Fibroblast of pulmonary artery (primary cell): ENCODE data around the gene CLIC4.
"Not testable (repeated sequence)": the region's sequence is repeated elsewhere in the genome, so short reads cannot be mapped to it uniquely, and the experiment has no call there.

Experiments
- DNase-seq: peaks from one replicate; pipeline ENCODE4 v3.0.0-alpha.2; 2010; ENCODE audit warnings: low read depth
- H3K4me3 ChIP-seq: replicated peaks from 2 replicates; pipeline ENCODE4 v1.5.1; 2011; ENCODE audit warnings: low read depth, mild to moderate bottlenecking, control low read depth, low read length, moderate library complexity
- CTCF ChIP-seq: IDR thresholded peaks from 2 replicates; pipeline ENCODE4 v1.5.1; 2011; ENCODE audit warnings: mild to moderate bottlenecking, control low read depth, low read length, inconsistent platforms; ENCODE audit errors: missing control alignments

The CLIC4 gene

GRCh38 chr1:24732186-24732885 lies 12.9 kb upstream of the CLIC4 start:
- no peak for DNase-seq
- no peak for TF ChIP-seq CTCF
- no peak overlapping the region for H3K4me3 ChIP-seq

GRCh38 chr1:24733342-24733741 lies 11.9 kb upstream of the CLIC4 start:
- not testable (repeated sequence) for DNase-seq, H3K4me3 ChIP-seq

- no peak for TF ChIP-seq CTCF
- DNase-seq: no peak
- H3K4me3 ChIP-seq: no peak overlapping the region
Observed at GRCh38 chr1:24735156-24735508, 10.1 kb upstream of the CLIC4 start.

- no peak overlapping the region for H3K4me3 ChIP-seq
- no peak for TF ChIP-seq CTCF
- DNase-seq: peak; percentile 70
Observed at GRCh38 chr1:24735509-24736375, 9.5 kb upstream of the CLIC4 start.

GRCh38 chr1:24737368-24738117 lies 7.7 kb upstream of the CLIC4 start:
- no peak for DNase-seq
- H3K4me3 ChIP-seq: no peak overlapping the region
- no peak for TF ChIP-seq CTCF

GRCh38 chr1:24739241-24739640 lies 6.0 kb upstream of the CLIC4 start:
- H3K4me3 ChIP-seq: no peak overlapping the region
- TF ChIP-seq CTCF: no peak
- DNase-seq: no peak
